H1 (cell line): ENCODE results near the gene DMAC1. TPM values are rescaled to one million over a fixed set of nuclear protein-coding genes. Genes with fewer than 3 reads are reported as not detected.

Experiments
- CTCF ChIA-PET: fragments of 300-600 bp; sonication (Branson Sonifier 250); formaldehyde crosslinking; loops from one replicate; lab custom pipeline; 2021; ENCODE audit not compliant: partially characterized antibody; lab: Charles Lee
- POLR2A ChIA-PET: fragments of 300-600 bp; sonication (Branson Sonifier 250); formaldehyde crosslinking; loops from one replicate; lab custom pipeline; 2021; ENCODE audit warnings: inconsistent platforms; ENCODE audit not compliant: partially characterized antibody; lab: Charles Lee
- DNase-seq, 2 experiments: peaks; one replicate each; pipeline versions ENCODE4 v3.0.0 to v3.0.0-alpha.2; 2010 to 2022; ENCODE audit warnings: low spot score in 2 of 2, low read depth in 1 of 2, mixed read lengths in 1 of 2
- FAIRE-seq: peaks from 2 replicates; lab custom pipeline; 2011; peaks lifted over from hg19 to GRCh38; lab: Jason Lieb, UNC
- H2AFZ ChIP-seq: 2 replicates; pipeline ENCODE4 v1.8.1; 2012; ENCODE audit warnings: low read length, inconsistent platforms
- H2AK5ac ChIP-seq: 2 replicates; pipeline ENCODE4 v1.6.1; 2013; ENCODE audit warnings: low read depth, low read length
- H2BK120ac ChIP-seq: replicated peaks from 2 replicates; pipeline ENCODE3; 2013; ENCODE audit warnings: low read depth, low read length, inconsistent platforms
- H2BK12ac ChIP-seq: 2 replicates; pipeline ENCODE4 v1.6.1; 2013; ENCODE audit warnings: low read depth, low read length
- H2BK15ac ChIP-seq: 2 replicates; pipeline ENCODE4 v1.6.1; 2013; ENCODE audit warnings: low read length
- H2BK20ac ChIP-seq: 2 replicates; pipeline ENCODE4 v1.6.1; 2013; ENCODE audit warnings: low read length
- H2BK5ac ChIP-seq: 2 replicates; pipeline ENCODE4 v1.6.1; 2013; ENCODE audit warnings: low read depth, low read length
- H3K14ac ChIP-seq: 2 replicates; pipeline ENCODE4 v1.6.1; 2013; ENCODE audit warnings: inconsistent platforms; ENCODE audit not compliant: insufficient read length
- H3K18ac ChIP-seq: 2 replicates; pipeline ENCODE4 v1.6.1; 2013; ENCODE audit warnings: low read length; ENCODE audit errors: extremely low read depth
- H3K23ac ChIP-seq: 2 replicates; pipeline ENCODE4 v1.6.1; 2013; ENCODE audit warnings: inconsistent platforms; ENCODE audit not compliant: insufficient read length
- H3K23me2 ChIP-seq: 2 replicates; pipeline ENCODE4 v1.6.1; 2013; ENCODE audit warnings: low read depth, low read length
- H3K27ac ChIP-seq: 2 replicates; pipeline ENCODE4 v1.6.1; 2011; ENCODE audit warnings: low read depth, low read length, inconsistent platforms
- H3K27me3 ChIP-seq, 4 experiments: replicated peaks in 1 of 4; 1 replicate in 1 of 4; 2 replicates in 3 of 4; pipeline versions ENCODE4 v1.6.1 to v1.8.1; 2011 to 2013; ENCODE audit warnings: low read length in 3 of 4, mild to moderate bottlenecking in 3 of 4, inconsistent platforms in 2 of 4, mixed read lengths in 2 of 4, moderate library complexity in 1 of 4; ENCODE audit not compliant: control insufficient read depth in 3 of 4, insufficient read depth in 3 of 4; ENCODE audit errors: extremely low read depth in 1 of 4
- H3K36me3 ChIP-seq, 4 experiments: 2 replicates each; pipeline versions ENCODE4 v1.6.1 to v1.8.1; 2011 to 2013; ENCODE audit warnings: mild to moderate bottlenecking in 4 of 4, low read length in 3 of 4, moderate library complexity in 2 of 4, control low read depth in 1 of 4, inconsistent platforms in 1 of 4; ENCODE audit not compliant: insufficient read depth in 4 of 4, control insufficient read depth in 2 of 4
- H3K4ac ChIP-seq: replicated peaks from 2 replicates; pipeline ENCODE3; 2013; ENCODE audit warnings: low read length, low read depth, mixed read lengths, inconsistent platforms; ENCODE audit not compliant: insufficient read length
- H3K4me1 ChIP-seq, 4 experiments: replicated peaks in 1 of 4; 1 replicate in 1 of 4; 2 replicates in 3 of 4; pipeline versions ENCODE4 v1.6.1 to v1.8.1; 2011 to 2013; ENCODE audit warnings: low read length in 3 of 4, inconsistent platforms in 2 of 4, mixed read lengths in 1 of 4; ENCODE audit not compliant: insufficient read depth in 4 of 4, control insufficient read depth in 3 of 4
- H3K4me2 ChIP-seq, 2 experiments: 2 replicates each; pipeline versions ENCODE4 v1.6.1 to v1.8.1; 2011 to 2013; ENCODE audit warnings: low read depth in 2 of 2, low read length in 2 of 2, control low read depth in 1 of 2, inconsistent platforms in 1 of 2, mild to moderate bottlenecking in 1 of 2; ENCODE audit not compliant: insufficient read depth in 1 of 2
- H3K4me3 ChIP-seq, 4 experiments: fragments of 200-600, 300-600 bp in 1 of 4; sonication (generic), shearing (Covaris generic), sonication (Bioruptor Twin) in 1 of 4; 2 replicates each; pipeline versions ENCODE4 v1.5.1 to v1.8.1; 2011 to 2016; ENCODE audit warnings: low read length in 4 of 4, low read depth in 3 of 4, control low read depth in 2 of 4, inconsistent platforms in 2 of 4, mild to moderate bottlenecking in 2 of 4, mixed read lengths in 1 of 4, moderate library complexity in 1 of 4; ENCODE audit not compliant: insufficient read depth in 2 of 4; ENCODE audit errors: extremely low read depth in 1 of 4
- H3K56ac ChIP-seq: replicated peaks from 2 replicates; pipeline ENCODE3; 2013; ENCODE audit warnings: low read depth, mild to moderate bottlenecking, mixed read lengths, low read length, inconsistent platforms; ENCODE audit not compliant: insufficient read length
- H3K79me1 ChIP-seq: 2 replicates; pipeline ENCODE4 v1.6.1; 2013; ENCODE audit warnings: low read depth, low read length, control low read depth
- H3K79me2 ChIP-seq, 2 experiments: 2 replicates each; pipeline versions ENCODE4 v1.6.1 to v1.8.1; 2012 to 2013; ENCODE audit warnings: low read length in 2 of 2, mild to moderate bottlenecking in 2 of 2, inconsistent platforms in 1 of 2; ENCODE audit not compliant: insufficient read depth in 2 of 2, control insufficient read depth in 1 of 2
- H3K9ac ChIP-seq, 4 experiments: replicated peaks in 1 of 4; 1 replicate in 1 of 4; 2 replicates in 3 of 4; pipeline versions ENCODE4 v1.6.1 to v1.8.1; 2011 to 2013; ENCODE audit warnings: low read depth in 3 of 4, low read length in 3 of 4, control low read depth in 2 of 4, mild to moderate bottlenecking in 2 of 4, moderate library complexity in 2 of 4, inconsistent platforms in 1 of 4; ENCODE audit errors: extremely low read depth in 1 of 4
- H3K9me3 ChIP-seq, 2 experiments: 2 replicates each; pipeline versions ENCODE4 v1.6.1 to v1.8.1; 2012 to 2013; ENCODE audit warnings: mild to moderate bottlenecking in 2 of 2, moderate library complexity in 2 of 2, control low read depth in 1 of 2, inconsistent platforms in 1 of 2, low read depth in 1 of 2, low read length in 1 of 2, mixed read lengths in 1 of 2; ENCODE audit not compliant: insufficient read depth in 2 of 2
- H4K20me1 ChIP-seq, 2 experiments: replicated peaks in 1 of 2; 2 replicates each; pipeline versions ENCODE3 to v1.8.1; 2011 to 2013; ENCODE audit warnings: inconsistent platforms in 2 of 2, low read length in 2 of 2, mild to moderate bottlenecking in 1 of 2; ENCODE audit not compliant: insufficient read depth in 2 of 2, control insufficient read depth in 1 of 2
- H4K5ac ChIP-seq: 2 replicates; pipeline ENCODE4 v1.6.1; 2013; ENCODE audit warnings: low read length, low read depth, mixed read lengths, inconsistent platforms; ENCODE audit not compliant: insufficient read length
- H4K8ac ChIP-seq: 2 replicates; pipeline ENCODE4 v1.8.0; 2013; ENCODE audit warnings: mild to moderate bottlenecking, moderate library complexity, low read length, inconsistent platforms; ENCODE audit not compliant: insufficient read depth; ENCODE audit errors: extremely low read depth
- H4K91ac ChIP-seq: replicated peaks from 2 replicates; pipeline ENCODE3; 2013; ENCODE audit warnings: low read length, mixed read lengths, inconsistent platforms; ENCODE audit not compliant: insufficient read length
- CBX8 ChIP-seq: fragments of 300-800, 300-1000 bp; sonication (generic); IDR thresholded peaks from 2 replicates; pipeline ENCODE4 v1.7.1; 2016; ENCODE audit warnings: low read depth, low read length, borderline replicate concordance
- CEBPB ChIP-seq: IDR thresholded peaks from 2 replicates; pipeline ENCODE4 v1.6.1; 2012; ENCODE audit warnings: low read depth, low read length
- CHD1 ChIP-seq: IDR thresholded peaks from 2 replicates; pipeline ENCODE4 v1.6.1; 2012; ENCODE audit warnings: low read depth, low read length, improper control_type of control experiment
- HDAC2 ChIP-seq, 2 experiments: fragments of 300-600 bp in 1 of 2; sonication (generic) in 1 of 2; IDR thresholded peaks; 2 replicates each; pipeline ENCODE4 v1.6.1; 2011 to 2012; ENCODE audit warnings: low read depth in 2 of 2, low read length in 2 of 2, mild to moderate bottlenecking in 2 of 2, moderate library complexity in 2 of 2, borderline replicate concordance in 1 of 2, inconsistent platforms in 1 of 2
- KDM5A ChIP-seq: fragments of 200-600 bp; IDR thresholded peaks from 2 replicates; pipeline ENCODE4 v1.7.1; 2012; ENCODE audit warnings: mild to moderate bottlenecking, low read length, inconsistent platforms, mixed read lengths
- MAFK ChIP-seq: IDR thresholded peaks from 2 replicates; pipeline ENCODE4 v1.6.1; 2012; ENCODE audit warnings: low read depth, mild to moderate bottlenecking, improper control_type of control experiment, low read length
- POU5F1 ChIP-seq: IDR thresholded peaks from 2 replicates; pipeline ENCODE4 v1.6.1; 2011; ENCODE audit warnings: low read depth, mild to moderate bottlenecking, low read length, moderate library complexity
- SIN3A ChIP-seq, 2 experiments: IDR thresholded peaks in 1 of 2; conservative IDR thresholded peaks in 1 of 2; 2 replicates each; pipeline ENCODE4 v1.6.1; 2011 to 2012; ENCODE audit warnings: low read length in 2 of 2, improper control_type of control experiment in 1 of 2, low read depth in 1 of 2, mild to moderate bottlenecking in 1 of 2
- SUZ12 ChIP-seq: fragments of 200-600 bp; sonication (generic); IDR thresholded peaks from 2 replicates; pipeline ENCODE4 v1.6.1; 2012; ENCODE audit warnings: mild to moderate bottlenecking, inconsistent platforms, low read length, moderate library complexity, mixed read lengths
- TEAD4 ChIP-seq: IDR thresholded peaks from 2 replicates; pipeline ENCODE4 v1.6.1; 2012; ENCODE audit warnings: low read depth, low read length, inconsistent platforms, mixed read lengths
- YY1 ChIP-seq: IDR thresholded peaks from 2 replicates; pipeline ENCODE4 v1.6.1; 2011; ENCODE audit warnings: low read depth, mild to moderate bottlenecking, low read length
- whole genome bisulfite sequencing, 2 experiments: shearing (Covaris generic) in 1 of 2; methylation state at CpG; one replicate each; pipeline versions ENCODE4 v1.1.6 to v1.1.7; 2013 to 2015; ENCODE audit warnings: low lambda C conversion rate in 2 of 2, mixed read lengths in 2 of 2, inconsistent platforms in 1 of 2, low coverage in 1 of 2, missing lambda C conversion rate in 1 of 2; ENCODE audit not compliant: insufficient replicate concordance in 2 of 2, insufficient coverage in 1 of 2, insufficient read length in 1 of 2; ENCODE audit errors: extremely low coverage in 1 of 2, missing lambda C conversion rate in 1 of 2; 5-methylcytosine and 5-hydroxymethylcytosine counted together
- polyA plus RNA-seq, 7 experiments: library from polyadenylated mRNA; depleted of rRNA in 3 of 7; stranded (reverse) in 5 of 7; unstranded in 2 of 7; fragments of >200 nt in 5 of 7; fragments of 200-250 nt in 2 of 7; gene quantifications; 1 replicate in 5 of 7; 2 replicates in 1 of 7; 4 replicates in 1 of 7; pipeline versions ENCODE4 v1.2.1 to v1.2.3, GENCODE V29; 2011 to 2013; ENCODE audit warnings: missing spikeins in 2 of 7, mixed read lengths in 2 of 7
- total RNA-seq: library from RNA; stranded (reverse); fragmentation: NEBNext Ultra II Directional; extraction: Animal tissue kit (Norgen Biotek cat#: 25700); gene quantifications from 2 replicates; pipeline ENCODE4 v1.2.1, GENCODE V29; 2021

The DMAC1 gene
- total and polyA plus RNA-seq, 2 of the 8 experiments (the other 6 are each of a cell fraction or from before 2014, with no cell fraction given) = 30.4 to 89.4 TPM

- Histone ChIP-seq H3K27ac (no peak overlapping the region), H3K4me3 (no peak overlapping the region), H4K8ac (no peak overlapping the region), H3K56ac (no peak overlapping the region), H3K23me2 (no peaks in the 10 kb centered on the region), H3K79me2 (no peaks in the 10 kb centered on the region), H3K9me3 (no peaks in the 10 kb centered on the region), H4K20me1 (peaks cover 2% of the 10 kb centered on the region in 2 experiments), H3K27me3 (no peaks in the 10 kb centered on the region), H3K9ac (no peak overlapping the region), H2BK12ac (no peak overlapping the region), H3K4ac (no peak overlapping the region), H3K4me2 (no peak overlapping the region), H2AK5ac (no peak overlapping the region), H3K23ac (no peak overlapping the region), H2BK15ac (no peak overlapping the region), H2BK20ac (no peak overlapping the region), H3K79me1 (no peaks in the 10 kb centered on the region), H4K5ac (no peak overlapping the region), H3K4me1 (no peaks in the 10 kb centered on the region), H2AFZ (no peak overlapping the region), H2BK5ac (no peak overlapping the region), H3K14ac (no peak overlapping the region), H3K18ac (no peak overlapping the region), H3K36me3 (peaks cover 7 to 27% (median 20%) of the 10 kb centered on the region in 4 experiments; a peak in 7 of 8 replicates), H4K91ac (no peak overlapping the region), H2BK120ac (no peak overlapping the region)
- DNase-seq (no peak), FAIRE-seq (no peak)
- no peak for TF ChIP-seq YY1
- no peak for TF ChIP-seq CHD1
- no peak for TF ChIP-seq POU5F1
- no peak for TF ChIP-seq SIN3A (conservative IDR thresholded peaks at IDR 0.05 in 1 of 2, IDR thresholded peaks at IDR 0.05 in 1 of 2; ENCODE audit: low read depth in 1 of 2, low read length in 2 of 2)
- no peak for TF ChIP-seq HDAC2 (IDR thresholded peaks at IDR 0.05; ENCODE audit: borderline replicate concordance in 1 of 2, low read depth in 2 of 2, low read length in 2 of 2)
- no peak for TF ChIP-seq MAFK
- no peak for TF ChIP-seq CBX8
- no peak for TF ChIP-seq SUZ12
- no peak for TF ChIP-seq KDM5A
- no peak for TF ChIP-seq CEBPB
- TF ChIP-seq TEAD4 = no peak
- ChIA-PET CTCF (interaction anchor here (0.7 to 0.8 kb wide), 2 partner anchors 12 to 24 kb away, joined by 3 read pairs; no protein-coding TSS in a partner anchor), POLR2A (no interaction called here)
- WGBS, 2 experiments = 98% methylated on average over 6 of the region's 6 CpGs; no CpG with 5 or more reads in 1 of the 2 experiments
Measured at GRCh38 chr9:7790819-7791182, 8.8 kb downstream of the DMAC1 start.
